ENCODE data around the gene POMGNT1.

Gene POMGNT1

DNA sequence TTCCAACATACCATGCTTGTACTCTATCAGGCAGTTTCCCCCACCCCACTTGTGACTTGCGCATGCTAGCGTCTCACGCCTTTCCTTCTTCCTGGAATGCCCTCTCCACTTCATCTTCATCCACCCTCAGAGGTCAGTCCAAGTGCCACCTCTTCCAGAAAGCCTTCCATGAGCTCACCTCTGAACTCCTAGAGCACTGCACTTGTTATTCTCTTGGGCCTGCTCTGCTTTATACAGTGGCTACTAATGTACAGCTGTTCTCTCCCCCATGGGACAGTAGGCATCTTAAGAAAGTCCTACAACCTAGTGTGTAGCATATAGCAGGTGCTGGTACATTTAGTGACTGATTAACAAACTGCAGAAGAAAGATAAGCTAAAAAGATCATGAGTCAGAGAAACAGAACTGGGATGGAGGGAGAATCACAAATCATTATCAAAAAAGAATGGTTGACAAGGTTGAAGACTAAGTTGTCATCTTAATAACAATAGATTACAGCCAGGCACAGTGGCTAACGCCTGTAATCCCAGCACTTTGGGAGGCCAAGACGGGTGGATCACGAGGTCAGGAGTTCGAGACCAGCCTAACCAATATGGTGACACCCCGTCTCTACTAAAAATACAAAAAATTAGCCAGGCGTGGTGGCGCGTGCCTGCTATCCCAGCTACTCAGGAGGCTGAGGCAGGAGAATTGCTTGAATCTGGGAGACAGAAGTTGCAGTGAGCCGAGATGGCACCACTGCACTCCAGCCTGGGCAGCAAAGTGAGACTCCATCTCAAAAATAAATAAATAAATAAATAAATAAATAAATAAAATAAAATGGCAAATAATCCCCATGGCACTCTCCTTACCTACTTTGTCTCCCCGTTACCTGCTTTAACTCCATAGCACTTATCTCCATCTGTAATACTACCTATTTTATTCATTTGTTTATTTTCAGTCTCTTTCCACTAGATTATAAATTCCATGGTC, 39.6 kb downstream of the POMGNT1 start:
- no peak for DNase-seq (ENCODE audit: low read depth, low spot score)

DNA sequence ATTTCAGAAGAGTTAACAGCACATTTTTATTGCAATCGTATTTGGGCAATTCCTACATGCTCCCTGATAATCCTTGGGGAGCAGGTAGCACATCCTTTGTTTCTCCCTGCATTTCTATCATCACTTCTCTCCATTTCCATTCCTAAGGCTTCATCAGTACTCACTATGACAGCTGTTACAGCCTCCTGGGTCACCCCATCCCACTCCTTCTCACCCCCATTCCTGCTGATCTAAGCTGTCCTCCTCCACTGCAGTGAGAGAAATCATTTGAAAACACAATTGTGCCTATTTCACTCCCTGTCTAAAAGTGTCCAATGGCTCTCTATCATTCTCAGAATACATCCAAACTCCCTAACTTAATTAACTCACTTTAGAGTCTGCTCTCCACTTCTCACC, 40.3 kb downstream of the POMGNT1 start:
- DNase-seq (ENCODE audit: low read depth, low spot score) = no peak

DNA sequence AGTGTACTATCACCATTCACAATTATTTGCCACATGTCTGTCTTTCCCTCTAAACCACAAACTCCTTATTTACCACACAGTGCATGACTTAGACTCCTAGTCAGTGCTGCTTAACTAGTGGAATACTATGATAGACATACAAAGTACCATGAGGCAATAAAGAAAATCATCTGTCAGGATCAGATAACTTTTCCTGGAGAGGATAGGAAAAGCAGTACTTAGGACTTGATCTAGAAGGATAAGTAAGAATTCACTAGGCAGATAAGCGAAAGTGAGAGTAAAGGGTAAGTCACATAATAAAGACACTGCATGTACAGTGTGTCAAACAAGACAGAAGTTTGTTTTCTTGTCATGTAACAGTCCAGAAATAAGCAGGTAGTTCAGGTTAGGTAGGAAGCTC, 44.5 kb downstream of the POMGNT1 start:
- no peak for DNase-seq (ENCODE audit: low read depth, low spot score)

DNA sequence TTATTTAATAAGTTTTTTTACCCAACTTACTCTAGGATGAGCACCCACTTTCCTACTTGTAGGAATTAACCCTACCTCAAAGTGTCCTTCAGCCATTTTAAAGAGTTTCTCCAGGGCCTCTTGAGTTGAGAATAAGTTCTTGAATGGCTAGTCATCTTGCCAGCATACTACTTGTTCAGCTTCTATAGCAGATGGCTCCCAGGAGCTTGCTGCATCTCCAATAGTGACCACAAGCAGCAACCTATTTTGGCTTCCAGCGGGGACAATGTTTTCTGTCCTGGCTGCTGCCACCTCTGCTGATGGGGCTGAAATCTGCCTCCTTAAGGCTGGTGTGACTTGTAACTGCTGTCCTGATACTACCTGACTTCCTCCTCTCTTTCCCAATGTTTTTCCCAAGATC, 45.0 kb downstream of the POMGNT1 start:
- DNase-seq (ENCODE audit: low read depth, low spot score) = no peak

GRCh38 chr1:46152016-46152415, 46.2 kb downstream of the POMGNT1 start:
- no peak for DNase-seq (ENCODE audit: low read depth, low spot score)

- DNase-seq (ENCODE audit: low read depth, low spot score) = no peak
These were observed 48.1 kb downstream of the POMGNT1 start for GRCh38 chr1:46150085-46150484.

DNA sequence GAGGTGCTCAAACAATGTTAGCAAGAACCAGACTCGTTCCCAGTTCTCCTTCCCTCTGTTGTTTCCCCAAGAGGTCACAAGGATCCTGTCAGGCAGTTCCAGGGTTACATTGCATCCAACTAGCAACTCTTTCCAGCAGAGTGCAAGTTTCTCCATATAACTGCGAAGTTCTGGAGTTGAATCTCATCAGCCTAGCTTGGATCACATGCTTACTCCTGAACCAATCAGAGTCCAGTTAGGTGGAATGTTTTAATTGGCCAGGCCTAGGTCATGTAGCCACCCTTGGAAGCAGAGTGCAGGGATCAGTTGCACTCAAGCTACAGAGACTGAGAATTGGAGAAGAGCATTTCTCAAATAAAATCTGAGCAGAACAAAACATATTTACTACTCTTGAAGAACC, 49.9 kb downstream of the POMGNT1 start:
- no peak for DNase-seq (ENCODE audit: low read depth, low spot score)
